Left ventricle myocardium inferior (tissue), 1 donor: ENCODE data around the gene CEP89. TPM values are rescaled to one million over a fixed set of nuclear protein-coding genes. Genes with fewer than 3 reads are reported as not detected.
"Not testable (repeated sequence)": the region's sequence is repeated elsewhere in the genome, so short reads cannot be mapped to it uniquely, and the experiment has no call there.

Source experiments
- DNase-seq: peaks from one replicate; pipeline ENCODE4 v3.0.0-alpha.2; 2020
- H3K27ac ChIP-seq: fragments of 200-600 bp; replicated peaks from 2 replicates; pipeline ENCODE4 v1.8.0; 2021
- H3K27me3 ChIP-seq: fragments of 200-600 bp; 2 replicates; pipeline ENCODE4 v1.8.0; 2021; ENCODE audit warnings: low read depth
- H3K36me3 ChIP-seq: fragments of 200-600 bp; 2 replicates; pipeline ENCODE4 v1.8.0; 2021
- H3K4me1 ChIP-seq: fragments of 200-600 bp; 2 replicates; pipeline ENCODE4 v1.8.0; 2021
- H3K4me3 ChIP-seq: fragments of 200-600 bp; 2 replicates; pipeline ENCODE4 v1.8.0; 2021; ENCODE audit warnings: mild to moderate bottlenecking, moderate library complexity
- H3K9me3 ChIP-seq: fragments of 200-600 bp; replicated peaks from 2 replicates; pipeline ENCODE4 v1.8.0; 2021
- intact Hi-C: fragments of 100-400 bp; cut with micrococcal nuclease; formaldehyde crosslinking; loops from one replicate; pipeline ENCODE4 v1.11.0; 2022
- total RNA-seq: library from RNA; stranded (reverse); fragmentation: NEBNext Ultra II Directional; extraction: Animal tissue kit (Norgen Biotek cat#: 25700); gene quantifications from one replicate; pipeline ENCODE4 v1.2.1, GENCODE V29; 2021
- TF ChIP-seq, protein P1 (sequence below): fragments of 200-600 bp; IDR thresholded peaks from 2 replicates; pipeline ENCODE4 v1.8.0; 2021; ENCODE audit warnings: antibody characterized with exemption, mild to moderate bottlenecking, borderline replicate concordance
- donor health status: DM: no; HTN: yes; CAD: no; lungs with severe emphysema.

The CEP89 gene
- total RNA-seq, 1 donor from 2014 or later = 9.1 TPM

GRCh38 chr19:32971012-32971595 is 654 bp downstream of the CEP89 start:
- Histone ChIP-seq H3K4me1 (peaks cover 30% of the 10 kb centered on the region), H3K27ac (peak overlapping the region; percentile 76), H3K27me3 (no peaks in the 10 kb centered on the region), H3K9me3 (no peaks in the 10 kb centered on the region), H3K36me3 (peaks cover 9% of the 10 kb centered on the region), H3K4me3 (peak overlapping the region; percentile 92)
- TF ChIP-seq, protein P1, sequence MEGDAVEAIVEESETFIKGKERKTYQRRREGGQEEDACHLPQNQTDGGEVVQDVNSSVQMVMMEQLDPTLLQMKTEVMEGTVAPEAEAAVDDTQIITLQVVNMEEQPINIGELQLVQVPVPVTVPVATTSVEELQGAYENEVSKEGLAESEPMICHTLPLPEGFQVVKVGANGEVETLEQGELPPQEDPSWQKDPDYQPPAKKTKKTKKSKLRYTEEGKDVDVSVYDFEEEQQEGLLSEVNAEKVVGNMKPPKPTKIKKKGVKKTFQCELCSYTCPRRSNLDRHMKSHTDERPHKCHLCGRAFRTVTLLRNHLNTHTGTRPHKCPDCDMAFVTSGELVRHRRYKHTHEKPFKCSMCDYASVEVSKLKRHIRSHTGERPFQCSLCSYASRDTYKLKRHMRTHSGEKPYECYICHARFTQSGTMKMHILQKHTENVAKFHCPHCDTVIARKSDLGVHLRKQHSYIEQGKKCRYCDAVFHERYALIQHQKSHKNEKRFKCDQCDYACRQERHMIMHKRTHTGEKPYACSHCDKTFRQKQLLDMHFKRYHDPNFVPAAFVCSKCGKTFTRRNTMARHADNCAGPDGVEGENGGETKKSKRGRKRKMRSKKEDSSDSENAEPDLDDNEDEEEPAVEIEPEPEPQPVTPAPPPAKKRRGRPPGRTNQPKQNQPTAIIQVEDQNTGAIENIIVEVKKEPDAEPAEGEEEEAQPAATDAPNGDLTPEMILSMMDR = no peak
- intact Hi-C loops = no loop called here
- no peak for DNase-seq

GRCh38 chr19:32969549-32969948 is 2.2 kb downstream of the CEP89 start:
- Histone ChIP-seq H3K9me3 (no peaks in the 10 kb centered on the region), H3K27ac (no peak overlapping the region), H3K4me1 (peaks cover 30% of the 10 kb centered on the region), H3K36me3 (peaks cover 25% of the 10 kb centered on the region), H3K4me3 (no peak overlapping the region), H3K27me3 (no peaks in the 10 kb centered on the region)
- DNase-seq = no peak
- intact Hi-C loops = no loop called here
- TF ChIP-seq, protein P1 = no peak

DNA sequence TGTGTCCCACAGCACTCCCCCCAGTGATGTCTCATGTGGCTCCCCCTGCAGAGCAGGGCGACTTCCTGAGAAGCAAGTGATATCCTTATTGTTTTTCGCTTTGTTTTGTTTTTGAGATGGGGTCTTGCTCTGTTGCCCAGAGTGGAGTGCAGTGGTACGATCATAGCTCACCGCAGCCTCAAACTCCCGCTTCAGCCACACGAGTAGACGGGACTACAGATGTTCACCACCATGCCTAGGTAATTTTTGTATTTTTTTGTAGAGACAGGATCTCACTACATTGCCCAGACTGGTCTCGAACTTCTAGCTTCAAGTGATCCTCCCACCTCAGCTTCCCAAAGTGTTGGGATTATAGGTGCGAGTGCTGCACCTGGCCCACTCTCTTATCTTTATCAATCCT is 5.0 kb downstream of the CEP89 start:
- DNase-seq = no peak
- TF ChIP-seq, protein P1 = no peak
- Histone ChIP-seq H3K4me3 (no peak overlapping the region), H3K27ac (no peak overlapping the region), H3K4me1 (peaks cover 21% of the 10 kb centered on the region), H3K27me3 (no peaks in the 10 kb centered on the region), H3K36me3 (peaks cover 50% of the 10 kb centered on the region), H3K9me3 (no peaks in the 10 kb centered on the region)
- intact Hi-C loops = no loop called here

- DNase-seq = no peak
- intact Hi-C loops = no loop called here
- no peaks in the 10 kb centered on the region for H3K9me3 ChIP-seq
- H3K4me1 ChIP-seq = no peaks in the 10 kb centered on the region
- H3K27me3 ChIP-seq = no peaks in the 10 kb centered on the region
- H3K27ac ChIP-seq = no peak overlapping the region
- H3K36me3 ChIP-seq = peaks cover 95% of the 10 kb centered on the region
- TF ChIP-seq, protein P1 = no peak
- no peak overlapping the region for H3K4me3 ChIP-seq
Observed at GRCh38 chr19:32945260-32945659, 26.5 kb downstream of the CEP89 start.

DNA sequence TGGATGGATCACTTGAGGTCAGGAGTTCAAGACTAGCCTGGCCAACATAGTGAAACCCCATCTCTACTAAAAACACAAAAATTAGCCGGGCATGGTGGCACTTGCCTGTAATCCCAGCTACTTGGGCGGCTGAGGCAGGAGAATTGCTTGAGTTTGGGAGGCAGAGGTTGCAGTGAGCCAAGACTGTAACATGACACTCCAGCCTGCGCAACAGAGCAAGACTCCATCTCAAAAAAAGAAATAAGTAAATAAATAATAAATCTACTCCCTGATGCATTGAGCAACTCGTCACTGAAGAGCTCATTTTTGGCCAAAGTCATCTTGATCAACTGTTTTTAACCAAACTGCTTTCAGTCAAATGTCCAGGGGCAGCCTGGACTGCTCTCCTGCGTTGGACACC is 30.5 kb downstream of the CEP89 start:
- H3K27ac ChIP-seq, DNase-seq: not testable (repeated sequence)
- H3K36me3 ChIP-seq = peaks cover 91% of the 10 kb centered on the region

GRCh38 chr19:32936065-32936464 is 35.7 kb downstream of the CEP89 start:
- H3K9me3 ChIP-seq = no peaks in the 10 kb centered on the region
- H3K27me3 ChIP-seq = no peaks in the 10 kb centered on the region
- no peaks in the 10 kb centered on the region for H3K4me1 ChIP-seq
- TF ChIP-seq, protein P1 = no peak
- no peak overlapping the region for H3K27ac ChIP-seq
- no peak for DNase-seq
- intact Hi-C loops = no loop called here
- peaks cover 92% of the 10 kb centered on the region for H3K36me3 ChIP-seq
- H3K4me3 ChIP-seq = no peak overlapping the region

More for the DNA sequence above, 30.5 kb downstream of the CEP89 start:
- intact Hi-C loops, H3K9me3 ChIP-seq, H3K4me1 ChIP-seq, H3K4me3 ChIP-seq, H3K27me3 ChIP-seq: not testable (repeated sequence)
